Measurements from ENCODE around the gene OXT. TPM values are rescaled to one million over a fixed set of nuclear protein-coding genes. Genes with fewer than 3 reads are reported as not detected.
A peak's percentile ranks its signal among the peaks of the same experiment; 100 is the strongest.

The OXT gene
- total RNA-seq, 1 experiment from 2014 or later: not detected

- H2BK12ac ChIP-seq (ENCODE audit: insufficient read length, low read depth, low read length): no peak overlapping the region
- no peak overlapping the region for H3K4me3 Mint-ChIP-seq
- H3K27me3 Mint-ChIP-seq (ENCODE audit: low read depth): no peaks in the 10 kb centered on the region; the same call in 1 of the 2 replicates
- DNase-seq: no peak
- H3K18ac ChIP-seq (ENCODE audit: insufficient read length, low read depth, low read length): no peak overlapping the region
- H3K27ac ChIP-seq (ENCODE audit: insufficient read length, low read depth, low read length): no peak overlapping the region
- H4K20me1 ChIP-seq (ENCODE audit: control insufficient read depth, insufficient read depth, insufficient read length): no peaks in the 10 kb centered on the region
- H3K79me1 ChIP-seq (ENCODE audit: insufficient read depth, low read depth, low read length, poor library complexity, severe bottlenecking): no peaks in the 10 kb centered on the region
- no peaks in the 10 kb centered on the region for H3K23me2 ChIP-seq (ENCODE audit: insufficient read length, low read depth, low read length, poor library complexity, severe bottlenecking)
- no peak overlapping the region for H3K14ac ChIP-seq (ENCODE audit: insufficient read depth, low read length)
- H3K27ac Mint-ChIP-seq: peak overlapping the region in 2 of 3 experiments; percentile 67 to 94; a peak in 5 of 7 replicates
- H3K27me3 ChIP-seq (ENCODE audit: insufficient read depth, low read length): no peaks in the 10 kb centered on the region
- TF ChIP-seq CTCF (conservative IDR thresholded peaks at IDR 0.05): no peak
- H4K91ac ChIP-seq (ENCODE audit: insufficient read length, low read depth, low read length): no peak overlapping the region
- no peak overlapping the region for H2BK15ac ChIP-seq (ENCODE audit: low read depth, low read length)
- H2BK20ac ChIP-seq (ENCODE audit: low read depth, low read length, poor library complexity, severe bottlenecking): no peak overlapping the region
- H2BK120ac ChIP-seq (ENCODE audit: low read depth, low read length, poor library complexity, severe bottlenecking): no peak overlapping the region
- no peaks in the 10 kb centered on the region for H3K4me1 ChIP-seq (ENCODE audit: insufficient read depth, low read length)
- no peak overlapping the region for H4K5ac ChIP-seq (ENCODE audit: insufficient read length, low read depth, low read length)
- H4K8ac ChIP-seq (replicated peaks; ENCODE audit: insufficient read length, low read depth, low read length): no peak overlapping the region
- WGBS (ENCODE audit: extremely low coverage, insufficient read length, low lambda C conversion rate): no CpG with 5 or more reads among the region's 14 CpGs
- H2BK5ac ChIP-seq (ENCODE audit: insufficient read length, low read length): no peak overlapping the region
- no peak overlapping the region for H2AFZ ChIP-seq (ENCODE audit: low read length)
- no peak overlapping the region for H3T11ph ChIP-seq (ENCODE audit: low read length)
- no peak overlapping the region for H3K56ac ChIP-seq (ENCODE audit: insufficient read length, low read depth, low read length)
- no peak overlapping the region for H3K4me2 ChIP-seq (ENCODE audit: insufficient read depth, insufficient read length, low read length)
- H3K23ac ChIP-seq (ENCODE audit: insufficient read length, low read depth, low read length): no peak overlapping the region
- H3K9me3 ChIP-seq (ENCODE audit: control insufficient read depth, low read depth, low read length): no peaks in the 10 kb centered on the region
- no peak overlapping the region for H2AK5ac ChIP-seq (ENCODE audit: insufficient read length, low read length)
- no peak overlapping the region for H3K4ac ChIP-seq (ENCODE audit: low read depth, low read length)
- no peaks in the 10 kb centered on the region for H3K79me2 ChIP-seq (ENCODE audit: insufficient read depth, low read length)
- no peaks in the 10 kb centered on the region for H3K36me3 Mint-ChIP-seq (ENCODE audit: insufficient read depth in 1 of 3, low read depth in 3 of 3)
- peaks cover 16 to 19% of the 10 kb centered on the region in 2 experiments for H3K4me1 Mint-ChIP-seq
- no peaks in the 10 kb centered on the region for H3K9me3 Mint-ChIP-seq
- no peak overlapping the region for H3K9ac ChIP-seq (ENCODE audit: extremely low read depth, insufficient read length, low read length)
Measured at GRCh38 chr20:3106658-3107463, 35.4 kb downstream of the OXT start.
